ENCODE results near the gene APC2.

Gene APC2, protein sequence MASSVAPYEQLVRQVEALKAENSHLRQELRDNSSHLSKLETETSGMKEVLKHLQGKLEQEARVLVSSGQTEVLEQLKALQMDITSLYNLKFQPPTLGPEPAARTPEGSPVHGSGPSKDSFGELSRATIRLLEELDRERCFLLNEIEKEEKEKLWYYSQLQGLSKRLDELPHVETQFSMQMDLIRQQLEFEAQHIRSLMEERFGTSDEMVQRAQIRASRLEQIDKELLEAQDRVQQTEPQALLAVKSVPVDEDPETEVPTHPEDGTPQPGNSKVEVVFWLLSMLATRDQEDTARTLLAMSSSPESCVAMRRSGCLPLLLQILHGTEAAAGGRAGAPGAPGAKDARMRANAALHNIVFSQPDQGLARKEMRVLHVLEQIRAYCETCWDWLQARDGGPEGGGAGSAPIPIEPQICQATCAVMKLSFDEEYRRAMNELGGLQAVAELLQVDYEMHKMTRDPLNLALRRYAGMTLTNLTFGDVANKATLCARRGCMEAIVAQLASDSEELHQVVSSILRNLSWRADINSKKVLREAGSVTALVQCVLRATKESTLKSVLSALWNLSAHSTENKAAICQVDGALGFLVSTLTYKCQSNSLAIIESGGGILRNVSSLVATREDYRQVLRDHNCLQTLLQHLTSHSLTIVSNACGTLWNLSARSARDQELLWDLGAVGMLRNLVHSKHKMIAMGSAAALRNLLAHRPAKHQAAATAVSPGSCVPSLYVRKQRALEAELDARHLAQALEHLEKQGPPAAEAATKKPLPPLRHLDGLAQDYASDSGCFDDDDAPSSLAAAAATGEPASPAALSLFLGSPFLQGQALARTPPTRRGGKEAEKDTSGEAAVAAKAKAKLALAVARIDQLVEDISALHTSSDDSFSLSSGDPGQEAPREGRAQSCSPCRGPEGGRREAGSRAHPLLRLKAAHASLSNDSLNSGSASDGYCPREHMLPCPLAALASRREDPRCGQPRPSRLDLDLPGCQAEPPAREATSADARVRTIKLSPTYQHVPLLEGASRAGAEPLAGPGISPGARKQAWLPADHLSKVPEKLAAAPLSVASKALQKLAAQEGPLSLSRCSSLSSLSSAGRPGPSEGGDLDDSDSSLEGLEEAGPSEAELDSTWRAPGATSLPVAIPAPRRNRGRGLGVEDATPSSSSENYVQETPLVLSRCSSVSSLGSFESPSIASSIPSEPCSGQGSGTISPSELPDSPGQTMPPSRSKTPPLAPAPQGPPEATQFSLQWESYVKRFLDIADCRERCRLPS (N-terminal part only)

GRCh38 chr19:1449467-1450442 is at the start of gene APC2:
Gene APC2, plus strand, starts transcription at chr19:1450121. Its CDS starts 2,881 bp downstream, at chr19:1453002.
- H3K27me3 ChIP-seq (ENCODE audit: control insufficient read depth, low read length), result peaks cover 41% of the 10 kb centered on the region
- peaks cover 6% of the 10 kb centered on the region; the same call in 1 of the 2 replicates for H4K20me1 ChIP-seq (ENCODE audit: control insufficient read depth, insufficient read depth, low read depth, low read length)
- peaks cover 8% of the 10 kb centered on the region for H3F3A ChIP-seq (ENCODE audit: control insufficient read depth, insufficient read depth)
- no peaks in the 10 kb centered on the region for H3K36me3 ChIP-seq (ENCODE audit: control insufficient read depth, low read length)
- H3K27ac ChIP-seq (ENCODE audit: low read depth, low read length), result no peak within 1 kb of the TSS
- TF ChIP-seq CTCF (IDR thresholded peaks at IDR 0.05; ENCODE audit: low read depth, low read length, poor library complexity, severe bottlenecking) (no peak), EZH2phosphoT487 (IDR thresholded peaks at IDR 0.05; ENCODE audit: borderline replicate concordance, low read length) (no peak)
- peak within 1 kb of the TSS; percentile 16; the same call in 1 of the 2 replicates for H3K4me3 ChIP-seq (ENCODE audit: low read length)
- peak within 1 kb of the TSS; percentile 36 for H3K4me2 ChIP-seq (ENCODE audit: low read length)
- H3K9me2 ChIP-seq (replicated peaks; ENCODE audit: control insufficient read depth, low read length), result no peaks in the 10 kb centered on the region
- H3K79me2 ChIP-seq (ENCODE audit: control insufficient read depth, low read length), result no peaks in the 10 kb centered on the region
- peaks cover 29% of the 10 kb centered on the region for H3K4me1 ChIP-seq (ENCODE audit: control insufficient read depth, low read length)
- no peaks in the 10 kb centered on the region for H3K9me3 ChIP-seq (ENCODE audit: control insufficient read depth, insufficient read depth, low read length)

- H3K4me2 ChIP-seq (ENCODE audit: low read length), result peak overlapping the region; percentile 79
- TF ChIP-seq CTCF (IDR thresholded peaks at IDR 0.05; ENCODE audit: low read depth, low read length, poor library complexity, severe bottlenecking) (no peak), EZH2phosphoT487 (IDR thresholded peaks at IDR 0.05; ENCODE audit: borderline replicate concordance, low read length) (no peak)
- H3K36me3 ChIP-seq (ENCODE audit: control insufficient read depth, low read length), result peaks cover 5% of the 10 kb centered on the region; the same call in 1 of the 2 replicates
- peak overlapping the region; percentile 93 for H3K4me3 ChIP-seq (ENCODE audit: low read length)
- peaks cover 14% of the 10 kb centered on the region for H3K79me2 ChIP-seq (ENCODE audit: control insufficient read depth, low read length)
- H3F3A ChIP-seq (ENCODE audit: control insufficient read depth, insufficient read depth), result peaks cover 6% of the 10 kb centered on the region
- no peak overlapping the region for H3K27ac ChIP-seq (ENCODE audit: low read depth, low read length)
- peaks cover 7% of the 10 kb centered on the region for H3K27me3 ChIP-seq (ENCODE audit: control insufficient read depth, low read length)
- H3K4me1 ChIP-seq (ENCODE audit: control insufficient read depth, low read length), result peaks cover 24% of the 10 kb centered on the region
- H4K20me1 ChIP-seq (ENCODE audit: control insufficient read depth, insufficient read depth, low read depth, low read length), result peaks cover 3% of the 10 kb centered on the region
- H3K9me3 ChIP-seq (ENCODE audit: control insufficient read depth, insufficient read depth, low read length), result no peaks in the 10 kb centered on the region
- H3K9me2 ChIP-seq (replicated peaks; ENCODE audit: control insufficient read depth, low read length), result no peaks in the 10 kb centered on the region
Observed at GRCh38 chr19:1400281-1401137, 49.4 kb upstream of the APC2 start.

Data from DOHH2 (cell line).